HG03064 (cell line): Measurements from ENCODE around the gene XPNPEP3.

Experiments
- ATAC-seq: cut with Tn5 transposase; IDR thresholded peaks from one replicate; pipeline ENCODE4 v1.9.1; 2021; ENCODE audit warnings: low read depth; ENCODE audit not compliant: unreplicated experiment

XPNPEP3 gene

DNA sequence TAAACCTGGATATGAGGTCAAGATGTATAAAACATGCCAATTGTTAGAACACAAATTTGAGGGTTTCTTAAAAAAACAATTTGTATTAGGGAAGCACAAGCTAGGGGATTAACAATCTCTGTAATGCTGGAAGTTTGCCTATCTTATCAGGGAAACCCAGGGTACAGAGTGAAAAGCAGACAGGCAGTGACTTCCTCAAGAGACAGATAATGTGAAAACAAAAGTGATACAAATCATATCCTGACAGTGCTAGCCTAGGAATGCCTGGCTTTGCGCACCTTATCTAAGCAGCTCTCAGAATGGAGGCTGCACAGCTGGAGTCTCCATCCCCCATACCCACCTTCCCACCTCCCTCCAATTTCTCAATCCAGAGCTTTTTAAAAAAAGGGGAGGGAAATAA, 71.7 kb downstream of the XPNPEP3 start:
- no peak for ATAC-seq

DNA sequence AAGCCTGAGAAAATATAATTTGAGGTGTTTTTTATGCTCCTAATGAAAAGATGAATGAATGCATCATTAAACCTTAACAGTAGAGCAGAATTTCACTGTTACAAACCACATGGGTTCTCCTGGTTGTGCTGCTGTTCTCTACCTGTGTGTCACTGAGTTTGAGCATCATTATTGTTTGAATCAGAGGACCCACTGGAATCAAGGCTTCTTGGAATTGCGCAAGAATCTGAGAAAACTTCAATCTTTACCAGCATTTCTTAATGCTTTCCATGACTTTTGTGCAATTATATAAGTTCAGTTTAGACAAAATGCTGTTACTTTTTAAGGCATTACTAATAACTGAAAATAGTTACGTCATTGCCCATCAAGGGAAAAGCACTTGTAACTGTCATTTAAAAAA, 75.4 kb downstream of the XPNPEP3 start:
- no peak for ATAC-seq

DNA sequence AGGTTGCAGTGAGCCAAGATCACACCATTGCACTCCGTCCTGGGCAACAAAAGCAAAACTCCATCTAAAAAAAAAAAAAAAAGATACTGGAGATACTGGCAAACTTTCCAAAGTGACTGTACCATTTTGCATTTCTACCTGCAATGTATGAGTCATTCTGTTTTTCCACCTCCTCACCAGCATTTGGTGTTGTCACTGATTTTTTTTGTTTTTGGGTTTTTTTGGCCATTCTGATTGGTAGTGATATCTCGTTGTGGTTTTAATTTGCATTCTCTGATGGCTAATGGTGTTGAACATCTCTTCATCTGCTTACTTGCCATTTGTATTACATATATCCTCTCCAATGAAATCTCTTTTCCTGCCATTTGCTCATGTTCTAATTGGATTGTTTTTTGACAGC, 82.3 kb downstream of the XPNPEP3 start:
- no peak for ATAC-seq

DNA sequence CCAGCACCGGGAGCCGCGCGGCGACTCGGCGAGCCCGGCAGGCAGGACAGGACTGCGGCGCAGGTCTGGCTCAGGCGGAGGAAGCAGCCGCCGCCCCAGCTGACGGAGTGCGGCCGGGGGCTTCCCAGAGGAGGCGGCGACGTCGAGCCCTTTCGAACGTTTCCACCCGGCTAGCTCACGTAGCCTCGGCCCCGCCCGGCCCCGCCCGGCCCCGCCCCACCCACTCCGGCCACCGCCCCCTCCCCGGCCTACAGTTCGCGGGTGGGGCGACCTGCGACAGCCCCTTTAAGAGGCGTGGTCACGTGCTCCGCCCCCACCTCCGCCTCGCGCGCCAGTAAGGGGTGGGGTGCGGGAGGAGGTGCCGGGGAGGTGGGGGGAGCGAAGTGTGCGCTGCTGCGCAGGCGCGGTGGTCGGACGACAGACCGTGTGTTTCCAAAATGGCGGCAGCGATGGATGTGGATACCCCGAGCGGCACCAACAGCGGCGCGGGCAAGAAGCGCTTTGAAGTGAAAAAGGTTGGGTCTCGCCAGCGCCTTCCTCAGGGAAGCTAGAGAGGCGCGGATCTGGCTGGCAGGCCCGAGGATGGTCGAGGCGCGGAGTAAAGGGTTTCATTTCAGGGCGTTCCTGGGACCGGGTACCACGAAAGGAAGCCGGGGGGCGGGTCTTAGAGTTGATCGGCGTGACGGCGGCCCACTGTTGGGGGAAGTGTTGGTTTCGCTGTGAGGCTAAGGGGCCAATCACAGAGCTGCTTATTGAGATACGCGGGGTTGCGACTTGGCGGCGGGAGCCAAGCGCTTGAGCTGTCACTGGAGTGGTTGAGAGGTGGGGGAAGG, 94.2 kb downstream of the XPNPEP3 start, which contains the start of gene RBX1:
Gene RBX1, plus strand, starts transcription at position 417 of the 833 bp plus-strand sequence. Its CDS starts 21 bp downstream, at position 438.
- peak; percentile 66 for ATAC-seq

DNA sequence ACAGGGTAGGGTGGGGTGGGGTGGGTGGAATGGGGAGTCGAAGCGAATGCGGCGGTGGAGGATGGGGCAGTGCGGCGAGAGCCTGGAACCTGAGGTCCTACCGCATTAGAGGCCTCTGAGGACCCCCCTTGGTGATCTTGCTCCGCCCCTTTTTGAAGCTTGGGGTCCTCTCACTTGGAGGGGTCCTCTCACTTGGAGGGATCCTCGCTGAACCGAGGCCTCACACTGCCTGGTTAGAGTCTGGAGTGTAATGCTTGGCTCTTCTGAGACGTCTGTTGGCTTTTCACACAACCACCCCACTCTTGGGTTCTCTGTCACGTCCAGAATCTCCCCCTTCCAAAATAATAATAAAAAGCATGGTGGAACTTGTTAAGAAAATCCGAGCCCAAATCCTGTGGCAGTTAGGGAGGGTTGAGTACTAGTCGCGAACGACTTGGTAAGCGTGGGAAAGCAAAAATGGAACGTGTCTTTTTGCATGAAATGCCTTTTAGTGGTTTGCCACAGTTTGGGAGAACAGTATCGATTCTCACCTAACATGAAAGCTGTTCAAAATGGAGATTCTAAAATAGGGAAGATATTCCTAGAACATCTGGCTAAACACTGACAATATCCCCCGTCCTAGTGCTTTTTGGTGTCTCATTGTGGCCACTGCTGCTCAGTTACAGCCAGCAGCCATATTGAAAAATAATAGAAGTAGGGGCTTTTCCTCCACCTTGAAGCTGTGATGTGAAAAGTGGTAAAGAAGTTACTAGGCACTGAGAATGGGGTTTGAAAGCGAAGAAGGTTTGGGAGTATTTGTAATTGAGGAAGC, 95.1 kb downstream of the XPNPEP3 start:
- no peak for ATAC-seq

DNA sequence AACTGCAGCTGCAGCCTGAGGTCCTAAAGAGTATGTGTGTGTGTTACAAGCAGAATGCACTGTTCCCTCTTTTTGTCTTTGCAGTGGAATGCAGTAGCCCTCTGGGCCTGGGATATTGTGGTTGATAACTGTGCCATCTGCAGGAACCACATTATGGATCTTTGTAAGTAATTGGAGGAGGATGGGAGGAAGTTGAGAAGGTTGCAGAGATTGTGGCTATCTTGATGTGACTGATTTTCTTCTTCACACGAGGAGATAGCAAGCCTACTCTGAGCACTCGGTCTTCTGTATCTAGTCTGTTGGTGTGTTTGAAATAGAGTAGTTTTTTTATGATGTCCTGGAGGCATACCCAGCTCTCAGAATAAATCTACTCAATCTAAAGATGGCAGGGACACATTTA, 96.5 kb downstream of the XPNPEP3 start:
- ATAC-seq: no peak

DNA sequence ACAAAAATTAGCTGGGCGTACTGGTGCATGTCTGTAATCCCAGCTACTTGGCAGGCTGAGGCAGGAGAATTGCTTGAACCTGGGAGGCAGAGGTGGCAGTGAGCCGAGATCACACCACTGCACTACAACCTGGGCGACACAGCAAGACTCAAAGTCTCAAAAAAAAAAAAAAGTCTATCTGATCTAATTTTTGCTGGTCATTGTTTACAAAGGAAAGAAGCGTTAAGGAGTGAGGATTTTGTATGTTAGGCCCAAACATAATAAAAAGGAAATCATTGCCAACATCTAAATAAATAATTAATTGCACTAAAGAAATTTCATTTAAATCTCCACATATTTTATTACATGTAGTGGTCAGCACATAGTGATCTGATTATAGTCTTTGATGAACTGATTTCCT, 97.2 kb downstream of the XPNPEP3 start:
- ATAC-seq: no peak

DNA sequence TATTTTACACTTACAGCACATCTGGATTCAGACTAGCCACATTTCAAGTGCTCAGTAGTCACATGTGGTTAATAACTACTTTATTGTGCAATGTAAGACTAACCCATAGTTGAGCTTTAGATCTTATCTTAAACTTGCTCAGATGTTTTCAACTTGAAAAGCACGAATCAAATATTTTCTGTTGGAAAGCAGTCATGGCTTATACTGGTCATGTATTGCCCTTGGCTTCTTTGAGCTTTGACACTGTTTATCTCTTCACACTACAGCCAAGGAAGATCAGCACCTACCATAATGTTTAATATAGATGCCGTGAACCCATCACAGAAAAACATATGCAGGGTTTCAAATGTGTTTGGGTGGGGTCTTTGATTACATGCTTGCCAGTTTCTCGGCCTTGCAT, 98.6 kb downstream of the XPNPEP3 start:
- no peak for ATAC-seq

DNA sequence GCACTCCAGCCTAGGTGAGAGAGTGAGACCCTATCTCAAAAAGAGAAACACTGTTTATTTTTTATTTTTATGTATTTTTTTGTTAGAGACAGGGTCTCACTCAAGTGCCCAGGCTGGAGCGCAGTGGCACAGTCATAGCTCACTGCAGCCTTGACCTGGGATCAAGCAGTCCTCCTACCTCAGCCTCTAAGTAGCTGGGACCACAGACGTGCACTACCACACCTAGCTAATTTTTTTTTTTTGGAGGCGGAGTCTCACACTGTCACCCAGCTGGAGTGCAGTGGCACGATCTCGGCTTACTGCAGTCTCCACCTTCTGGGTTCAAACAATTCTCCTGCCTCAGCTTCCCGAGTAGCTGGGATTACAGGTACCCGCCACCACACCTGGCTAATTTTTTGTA, 100.7 kb downstream of the XPNPEP3 start:
- ATAC-seq: no peak

DNA sequence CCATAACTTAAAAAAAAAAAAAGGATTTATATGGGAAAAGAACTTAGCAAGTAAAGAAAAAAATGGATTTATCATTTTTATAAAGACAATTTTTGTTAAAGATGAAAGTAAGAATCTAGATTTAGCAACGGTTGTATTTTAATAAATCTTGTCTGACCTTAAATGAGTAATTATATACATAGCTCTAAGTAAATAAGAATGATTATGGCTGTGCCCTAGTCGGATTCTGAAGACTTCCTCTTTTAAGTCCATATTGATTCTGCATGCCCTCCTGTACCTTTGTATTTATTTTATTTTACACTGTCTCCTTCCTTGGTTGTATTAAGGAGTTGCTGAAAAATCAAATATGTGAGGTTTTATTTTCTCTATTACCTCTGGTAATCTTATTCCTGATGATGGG, 101.4 kb downstream of the XPNPEP3 start:
- no peak for ATAC-seq

DNA sequence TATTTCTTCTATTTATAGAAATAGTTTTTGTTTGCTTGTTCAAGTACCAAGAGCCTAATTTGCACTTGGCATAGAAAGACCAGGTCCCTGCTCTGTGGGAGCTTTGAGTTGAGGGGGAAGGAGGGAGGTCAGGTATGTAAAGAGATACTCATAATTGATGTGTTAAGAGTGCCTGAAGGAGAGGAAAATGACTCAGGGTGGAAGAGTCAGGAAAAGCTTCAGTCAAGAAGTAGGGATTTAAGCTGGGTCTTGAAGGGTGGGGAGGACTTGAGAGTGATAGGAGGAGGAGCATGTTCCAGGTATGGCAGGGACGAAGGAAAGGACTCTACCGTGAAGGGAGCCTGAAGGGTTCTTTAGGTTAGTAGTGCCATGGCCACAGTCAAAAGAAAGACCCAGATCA, 103.2 kb downstream of the XPNPEP3 start:
- no peak for ATAC-seq

DNA sequence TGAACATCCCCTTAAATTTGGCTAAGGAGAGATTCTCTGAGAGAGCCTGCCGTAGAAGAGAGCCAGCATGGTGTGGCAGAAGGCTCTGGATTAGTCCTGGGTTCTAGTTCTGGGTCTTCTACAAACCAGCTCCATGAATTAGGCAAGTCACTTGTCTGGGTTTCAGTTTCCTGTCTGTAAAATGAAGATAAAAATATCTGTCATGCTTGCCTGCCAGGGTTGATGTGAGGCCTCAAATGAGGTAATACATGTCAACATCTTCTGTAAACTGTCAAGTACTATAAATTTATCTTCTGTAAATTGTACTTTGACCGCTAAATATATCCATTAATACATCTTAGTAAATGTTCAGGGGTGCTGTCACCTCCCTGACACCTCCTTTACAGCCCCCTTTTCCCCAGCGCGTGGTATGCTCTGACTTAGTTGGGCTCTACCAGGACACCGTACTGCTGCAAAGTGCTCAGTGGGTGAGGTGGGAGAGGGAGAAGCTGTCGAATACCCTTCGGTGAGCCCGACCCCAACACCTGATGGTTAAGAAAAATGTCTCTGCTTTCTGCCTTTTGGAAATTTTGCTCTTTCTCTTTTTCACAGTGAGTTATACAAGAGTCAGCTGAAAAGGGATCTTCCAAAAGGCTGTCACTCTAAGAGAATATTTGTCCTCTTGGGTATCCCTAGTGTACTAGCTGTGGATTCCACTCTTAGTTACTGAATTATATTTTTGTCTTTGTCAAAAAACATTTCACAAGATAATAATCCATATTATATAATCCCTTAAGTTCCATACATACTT, 109.2 kb downstream of the XPNPEP3 start:
- ATAC-seq: no peak

DNA sequence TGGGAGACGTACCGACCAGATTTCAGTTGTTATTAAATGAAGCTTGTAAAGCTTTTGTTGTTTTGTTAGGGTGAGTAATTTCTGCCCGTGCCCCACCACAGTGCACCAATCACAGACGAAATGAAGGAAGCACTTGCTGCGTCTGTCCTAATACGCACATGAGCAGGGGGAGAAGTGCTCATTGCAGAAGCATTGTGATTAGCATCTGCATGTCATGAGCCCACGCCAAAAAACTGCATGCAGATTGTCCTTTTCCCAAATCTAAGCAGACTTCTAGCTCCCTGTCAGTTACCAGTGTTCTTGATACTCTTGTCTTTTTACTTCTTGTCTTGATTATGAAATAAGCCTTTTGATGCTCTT, 109.8 kb downstream of the XPNPEP3 start:
- no peak for ATAC-seq

DNA sequence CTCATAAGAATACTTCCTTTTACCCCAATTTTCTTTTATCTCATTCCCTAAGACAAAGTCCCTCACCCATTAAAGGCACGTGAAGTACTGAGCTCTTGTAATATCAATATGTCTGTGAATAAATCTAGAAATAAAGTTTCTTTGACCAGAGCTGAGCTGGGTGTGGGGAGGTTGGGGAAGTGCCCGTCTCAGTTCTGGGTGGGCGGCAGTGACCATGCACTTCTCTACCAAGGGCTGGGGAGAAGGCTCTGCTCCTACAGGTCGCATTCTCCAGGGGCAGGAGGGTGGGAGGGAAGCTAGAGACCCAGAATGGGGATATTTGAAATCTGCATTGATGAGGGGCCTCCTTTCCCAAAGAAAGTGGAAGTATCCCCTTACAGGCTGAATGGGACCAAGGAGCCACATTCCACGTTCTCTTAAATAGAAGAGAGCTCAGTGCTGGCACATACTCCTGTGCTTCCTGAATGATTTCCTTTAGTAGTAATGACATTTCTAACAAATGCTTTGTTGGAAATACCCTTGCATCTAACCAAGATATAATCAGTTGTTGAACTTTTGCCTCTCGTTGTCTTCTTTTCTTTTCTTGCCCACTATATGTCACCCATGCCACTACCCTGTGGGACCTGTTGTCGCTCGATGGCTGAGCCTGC, 110.3 kb downstream of the XPNPEP3 start:
- no peak for ATAC-seq

DNA sequence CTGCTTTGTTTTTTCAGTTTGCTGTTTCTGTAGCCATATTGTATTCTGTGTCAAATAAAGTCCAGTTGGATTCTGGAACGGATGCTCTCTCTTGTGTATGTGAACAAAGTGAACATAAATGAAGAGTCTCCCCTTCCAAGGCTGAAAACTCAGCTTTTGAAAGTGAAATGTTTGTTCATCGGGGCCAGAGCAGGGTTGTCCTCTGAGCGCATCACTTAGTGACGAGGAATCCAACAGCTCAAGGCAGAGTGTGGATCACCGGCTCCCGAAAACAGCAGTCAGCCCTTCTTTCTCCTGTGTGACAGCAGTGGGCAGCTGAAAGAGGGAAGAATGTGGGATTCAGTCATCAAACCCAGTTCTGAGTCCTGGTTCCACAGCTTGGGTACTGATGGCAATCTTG, 115.6 kb downstream of the XPNPEP3 start:
- ATAC-seq: no peak

DNA sequence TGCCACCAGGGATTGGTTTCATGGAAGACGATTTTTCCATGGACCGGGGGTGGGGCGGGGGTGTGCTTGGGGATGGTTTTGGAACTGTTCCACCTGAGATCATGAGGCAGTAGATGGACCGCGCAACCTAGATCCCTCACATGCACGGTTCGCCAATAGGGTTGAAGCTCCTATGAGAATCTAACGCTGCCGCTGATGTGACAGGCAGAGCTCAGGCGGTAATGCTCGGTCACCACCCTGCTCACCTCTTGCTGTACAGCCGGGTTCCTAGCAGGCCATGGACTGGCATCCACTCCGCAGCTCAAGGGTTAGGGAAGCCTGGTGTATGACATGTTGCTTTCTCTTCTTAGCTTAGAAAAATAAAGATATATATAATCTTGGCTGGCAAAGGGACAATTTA, 116.2 kb downstream of the XPNPEP3 start:
- no peak for ATAC-seq

DNA sequence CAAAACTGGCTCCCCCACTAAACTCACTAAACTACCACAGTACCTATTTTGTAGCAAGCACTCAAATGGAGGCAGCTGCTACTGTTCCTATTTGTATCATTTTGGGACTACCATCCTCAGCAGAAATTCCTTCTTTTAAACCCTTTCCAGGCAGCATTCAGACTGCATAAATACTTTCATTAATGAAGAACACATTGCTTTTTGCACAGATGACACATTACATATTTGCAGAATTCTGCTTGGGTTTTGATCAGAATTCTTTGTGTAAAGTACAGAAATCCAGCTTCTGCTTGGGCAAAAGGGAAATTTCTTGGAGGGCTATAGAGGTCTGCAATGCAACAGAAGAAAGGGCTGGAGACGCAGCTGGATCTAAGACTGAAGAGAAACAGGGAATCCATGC, 118.4 kb downstream of the XPNPEP3 start:
- ATAC-seq: no peak

DNA sequence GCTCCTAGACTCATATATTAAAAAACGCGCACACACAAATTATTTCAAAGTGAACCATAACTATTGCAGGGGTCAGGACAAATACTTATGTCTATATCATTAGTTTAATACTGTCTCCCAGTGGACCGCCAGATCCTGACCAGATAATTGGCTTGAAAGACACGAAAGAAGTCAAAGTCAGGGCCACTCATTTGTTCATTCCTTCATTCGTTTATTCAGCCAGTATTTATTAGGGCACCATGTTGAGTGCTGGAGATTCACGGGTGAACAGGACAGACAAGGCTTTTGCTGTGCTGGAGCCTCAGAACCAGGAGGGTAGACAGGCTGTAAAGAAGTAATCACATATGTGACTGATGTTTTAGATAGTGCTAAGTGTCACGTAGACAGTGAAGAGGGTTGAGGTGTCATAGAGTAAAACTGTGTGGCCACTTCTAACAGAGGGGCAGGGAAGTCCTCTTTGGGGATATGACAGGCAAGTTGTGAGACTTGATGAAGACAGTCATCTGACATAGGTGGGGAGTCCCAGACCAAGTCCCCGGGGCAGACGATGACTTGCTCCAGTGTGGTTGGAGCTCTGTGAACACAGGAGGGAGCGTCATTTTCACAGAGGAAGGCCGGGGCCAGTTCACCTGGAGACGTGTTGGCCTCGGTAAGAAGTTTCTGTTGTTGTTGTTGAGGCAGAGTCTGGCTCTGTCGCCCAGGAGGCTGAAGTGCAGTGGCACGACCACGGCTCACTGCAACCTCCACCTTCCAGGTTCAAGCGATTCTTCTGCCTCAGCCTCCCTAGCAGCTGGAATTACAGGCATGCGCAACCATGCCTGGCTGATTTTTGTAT, 120.1 kb downstream of the XPNPEP3 start:
- ATAC-seq: no peak

DNA sequence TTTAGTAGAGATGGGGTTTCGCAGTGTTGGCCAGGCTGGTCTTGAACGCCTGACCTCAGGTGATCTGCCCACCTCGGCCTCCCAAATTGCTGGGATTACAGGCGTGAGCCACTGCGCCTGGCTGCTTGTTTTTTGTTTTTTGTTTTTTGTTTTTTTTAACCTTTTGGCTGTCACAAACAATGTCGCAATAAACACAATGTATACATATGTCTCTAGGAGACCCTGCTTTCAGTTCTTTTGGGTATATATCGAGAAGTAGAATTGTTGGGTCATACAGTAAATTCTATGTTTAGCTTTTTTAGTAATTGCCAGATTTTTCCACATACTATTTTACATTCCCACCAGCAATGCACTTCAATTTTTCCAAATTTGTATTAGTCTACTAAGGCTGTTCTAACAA, 122.2 kb downstream of the XPNPEP3 start:
- ATAC-seq: no peak

DNA sequence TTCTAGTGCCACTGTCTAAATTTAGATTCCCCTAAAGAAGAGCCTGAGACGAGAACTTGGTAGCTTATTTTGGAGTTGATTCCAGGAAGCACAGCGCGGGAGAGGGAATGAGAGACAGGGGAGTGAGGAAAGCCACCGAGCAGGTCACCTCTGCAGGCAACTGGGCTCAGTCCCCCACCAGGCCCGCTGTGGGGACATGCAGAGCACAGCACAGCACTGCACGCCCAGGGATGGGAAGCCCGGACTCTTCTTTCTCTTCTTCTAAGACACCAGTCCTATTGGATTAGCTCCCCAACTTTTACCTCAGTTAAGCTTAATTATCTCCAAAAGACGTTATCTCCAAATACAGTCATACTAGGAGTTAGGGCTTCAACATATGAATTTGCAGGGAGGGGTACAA, 122.9 kb downstream of the XPNPEP3 start:
- no peak for ATAC-seq
